Upper lobe of left lung (tissue), 6 donors: Measurements from ENCODE around the gene CDKAL1. TPM values are rescaled to one million over a fixed set of nuclear protein-coding genes. Genes with fewer than 3 reads are reported as not detected.

Source experiments
- ATAC-seq, 2 donors: fragments of 200-7000 bp; cut with Tn5 transposase; one replicate each; pipeline ENCODE4 v1.9.1; 2022; ENCODE audit warnings: mild to moderate bottlenecking in 2 of 2, moderate library complexity in 2 of 2; ENCODE audit not compliant: low FRiP score in 2 of 2
- DNase-seq, 2 donors: peaks; one replicate each; pipeline ENCODE4 v3.0.0-alpha.2; 2019 to 2020
- H3K27ac ChIP-seq, 4 donors: fragments of 200-600 bp; sonication (generic); one replicate each; pipeline ENCODE4 v1.5.1; 2016 to 2019
- H3K27me3 ChIP-seq, 4 donors: fragments of 200-600 bp; sonication (generic); one replicate each; pipeline ENCODE4 v1.5.1; 2017 to 2019
- H3K36me3 ChIP-seq, 4 donors: fragments of 200-600 bp; sonication (generic); one replicate each; pipeline ENCODE4 v1.5.1; 2016 to 2019
- H3K4me1 ChIP-seq, 4 donors: fragments of 200-600 bp; sonication (generic); one replicate each; pipeline ENCODE4 v1.5.1; 2018 to 2019
- H3K4me3 ChIP-seq, 4 donors: fragments of 200-600 bp; sonication (generic); one replicate each; pipeline ENCODE4 v1.5.1; 2017 to 2019; ENCODE audit warnings: mild to moderate bottlenecking in 2 of 4, moderate library complexity in 1 of 4
- H3K9me3 ChIP-seq, 4 donors: fragments of 200-600 bp; sonication (generic); one replicate each; pipeline ENCODE4 v1.5.1; 2018 to 2019
- CTCF ChIP-seq, 6 experiments: fragments of 450-650 bp in 4 of 6; fragments of 200-600 bp in 2 of 6; sonication (generic) in 2 of 6; IDR thresholded peaks; one replicate each; pipeline ENCODE4 v1.5.1; 2016 to 2019; ENCODE audit warnings: antibody characterized with exemption in 6 of 6
- EP300 ChIP-seq, 4 donors: sonication (generic); formaldehyde crosslinking; IDR thresholded peaks; one replicate each; pipeline ENCODE4 v1.5.1; 2017; ENCODE audit warnings: antibody characterized with exemption in 4 of 4, control low read depth in 2 of 4
- POLR2A ChIP-seq, 4 donors: fragments of 450-650 bp; IDR thresholded peaks; one replicate each; pipeline ENCODE4 v1.5.1; 2016 to 2017; ENCODE audit warnings: antibody characterized with exemption in 4 of 4, mild to moderate bottlenecking in 2 of 4
- POLR2AphosphoS5 ChIP-seq, 2 donors: sonication (generic); formaldehyde crosslinking; IDR thresholded peaks; one replicate each; pipeline ENCODE4 v1.5.1; 2017; ENCODE audit warnings: antibody characterized with exemption in 2 of 2
- WGBS, 2 donors: methylation state at CpG; one replicate each; pipeline ENCODE4 v1.1.5; 2017 to 2018; 5-methylcytosine and 5-hydroxymethylcytosine counted together
- total RNA-seq, 6 donors: library from RNA; depleted of rRNA in 4 of 6; stranded (reverse); fragments of >200 nt in 4 of 6; gene quantifications; one replicate each; pipeline versions ENCODE4 v1.1.0 to v1.2.1, GENCODE V29; 2016 to 2021
- donor health status: DM: no; HTN: no; CAD: no; lungs with moderate emphysema.
- donor health status: DM: no; HTN: yes; CAD: no; lungs with severe emphysema.

The CDKAL1 gene
- total RNA-seq, 6 donors from 2014 or later, result 9.4 to 22.6 (median 13.8) TPM

GRCh38 chr6:20778912-20779311, 244.7 kb downstream of the CDKAL1 start:
- H3K36me3 ChIP-seq, result peaks cover 0 to 5% (median 0%) of the 10 kb centered on the region in 4 donors
- no peaks in the 10 kb centered on the region for H3K9me3 ChIP-seq
- no peak for TF ChIP-seq CTCF (IDR thresholded peaks at IDR 0.05)
- no peak for TF ChIP-seq EP300 (IDR thresholded peaks at IDR 0.05)
- no peak for TF ChIP-seq POLR2AphosphoS5 (IDR thresholded peaks at IDR 0.05)
- no peak for TF ChIP-seq POLR2A (IDR thresholded peaks at IDR 0.05)
- no peaks in the 10 kb centered on the region for H3K4me1 ChIP-seq
- no peaks in the 10 kb centered on the region for H3K27me3 ChIP-seq
- WGBS, 2 donors, result 89 to 95% methylated on average over 6 of the region's 6 CpGs
- no peak overlapping the region for H3K4me3 ChIP-seq
- H3K27ac ChIP-seq, result no peak overlapping the region
- ATAC-seq (no peak), DNase-seq (no peak)

- no peak for ATAC-seq
- no peak overlapping the region for H3K27ac ChIP-seq
Measured at GRCh38 chr6:20789162-20789561, 254.9 kb downstream of the CDKAL1 start.

GRCh38 chr6:20790032-20790791, 256.0 kb downstream of the CDKAL1 start:
- no peak for ATAC-seq
- no peak for DNase-seq
- Histone ChIP-seq H3K9me3 (no peaks in the 10 kb centered on the region), H3K4me3 (no peak overlapping the region), H3K36me3 (no peaks in the 10 kb centered on the region), H3K27ac (no peak overlapping the region), H3K4me1 (no peaks in the 10 kb centered on the region), H3K27me3 (no peaks in the 10 kb centered on the region)
- 90 to 93% methylated on average over 8 to 9 of the region's 9 CpGs for WGBS, 2 donors
- TF ChIP-seq POLR2A (IDR thresholded peaks at IDR 0.05), result no peak

More at GRCh38 chr6:20789162-20789561, 254.9 kb downstream of the CDKAL1 start:
- H3K36me3 ChIP-seq, result no peaks in the 10 kb centered on the region
- no peaks in the 10 kb centered on the region for H3K4me1 ChIP-seq
- no peaks in the 10 kb centered on the region for H3K27me3 ChIP-seq
- no peaks in the 10 kb centered on the region for H3K9me3 ChIP-seq
- no peak for DNase-seq
- TF ChIP-seq EP300 (IDR thresholded peaks at IDR 0.05) (no peak), POLR2A (IDR thresholded peaks at IDR 0.05) (no peak)
- 93 to 94% methylated on average over 3 of the region's 3 CpGs for WGBS, 2 donors
- H3K4me3 ChIP-seq, result no peak overlapping the region

GRCh38 chr6:20791074-20791473, 256.8 kb downstream of the CDKAL1 start:
- WGBS, 2 donors, result 89 to 95% methylated on average over 4 of the region's 4 CpGs
- DNase-seq, result no peak
- H3K27ac ChIP-seq, result no peak overlapping the region

GRCh38 chr6:20791944-20792343, 257.7 kb downstream of the CDKAL1 start:
- no peak overlapping the region for H3K27ac ChIP-seq
- no peaks in the 10 kb centered on the region for H3K36me3 ChIP-seq
- TF ChIP-seq EP300 (IDR thresholded peaks at IDR 0.05) (no peak), CTCF (IDR thresholded peaks at IDR 0.05) (no peak), POLR2AphosphoS5 (IDR thresholded peaks at IDR 0.05) (no peak), POLR2A (IDR thresholded peaks at IDR 0.05) (no peak)
- H3K27me3 ChIP-seq, result no peaks in the 10 kb centered on the region
- H3K4me3 ChIP-seq, result no peak overlapping the region
- H3K4me1 ChIP-seq, result no peaks in the 10 kb centered on the region
- 75 to 78% methylated on average over 2 of the region's 2 CpGs for WGBS, 2 donors
- no peaks in the 10 kb centered on the region for H3K9me3 ChIP-seq
- DNase-seq, result no peak
- no peak for ATAC-seq

More at GRCh38 chr6:20791074-20791473, 256.8 kb downstream of the CDKAL1 start:
- no peak overlapping the region for H3K4me3 ChIP-seq
- TF ChIP-seq EP300 (IDR thresholded peaks at IDR 0.05), result no peak
- TF ChIP-seq POLR2AphosphoS5 (IDR thresholded peaks at IDR 0.05), result no peak
- TF ChIP-seq CTCF (IDR thresholded peaks at IDR 0.05), result no peak
- no peak for TF ChIP-seq POLR2A (IDR thresholded peaks at IDR 0.05)
- H3K36me3 ChIP-seq, result no peaks in the 10 kb centered on the region
- H3K4me1 ChIP-seq, result no peaks in the 10 kb centered on the region
- no peaks in the 10 kb centered on the region for H3K27me3 ChIP-seq
- no peak for ATAC-seq
- H3K9me3 ChIP-seq, result no peaks in the 10 kb centered on the region

GRCh38 chr6:20793174-20793573, 258.9 kb downstream of the CDKAL1 start:
- Histone ChIP-seq H3K4me1 (no peaks in the 10 kb centered on the region), H3K36me3 (no peaks in the 10 kb centered on the region), H3K9me3 (no peaks in the 10 kb centered on the region), H3K27me3 (no peaks in the 10 kb centered on the region), H3K27ac (no peak overlapping the region), H3K4me3 (no peak overlapping the region)
- 78 to 86% methylated on average over 5 of the region's 5 CpGs for WGBS, 2 donors
- DNase-seq, result no peak
- TF ChIP-seq EP300 (IDR thresholded peaks at IDR 0.05), result no peak
- no peak for TF ChIP-seq POLR2AphosphoS5 (IDR thresholded peaks at IDR 0.05)
- no peak for TF ChIP-seq CTCF (IDR thresholded peaks at IDR 0.05)
- TF ChIP-seq POLR2A (IDR thresholded peaks at IDR 0.05), result no peak
- ATAC-seq, result no peak
